Activated naive CD4-positive, alpha-beta T cell treated with anti-CD3 and anti-CD28 coated beads, Interleukin-2, amount 10 ng/mL, durations not matched to agents 7 days and 5 days (primary cell): ENCODE results near the gene SORCS3.

Source experiments
- CTCF ChIA-PET: fragments of 350-600 bp; sonication (Branson Sonifier 250); formaldehyde crosslinking; loops from one replicate; lab custom pipeline; 2021; ENCODE audit warnings: antibody characterized with exemption; lab: Charles Lee
- DNase-seq: peaks from one replicate; pipeline ENCODE4 v3.0.0-alpha.2; 2020
- H3K27ac Mint-ChIP-seq: one replicate; pipeline ENCODE4 v1.8.0; 2021; ENCODE audit warnings: mild to moderate bottlenecking, moderate library complexity, mixed read lengths
- H3K27me3 Mint-ChIP-seq: one replicate; pipeline ENCODE4 v1.8.0; 2021; ENCODE audit warnings: mild to moderate bottlenecking, mixed read lengths
- H3K36me3 Mint-ChIP-seq: one replicate; pipeline ENCODE4 v1.8.0; 2021; ENCODE audit warnings: mixed read lengths
- H3K4me1 Mint-ChIP-seq: one replicate; pipeline ENCODE4 v1.8.0; 2021; ENCODE audit warnings: mixed read lengths
- H3K4me3 Mint-ChIP-seq: one replicate; pipeline ENCODE4 v1.8.0; 2021; ENCODE audit warnings: mild to moderate bottlenecking, moderate library complexity, mixed read lengths
- H3K9me3 Mint-ChIP-seq: one replicate; pipeline ENCODE4 v1.8.0; 2021; ENCODE audit warnings: mixed read lengths

Gene SORCS3

GRCh38 chr10:105063796-105064195 lies 422.7 kb downstream of the SORCS3 start:
- Mint-ChIP-seq H3K4me3 (no peak overlapping the region), H3K27ac (no peak overlapping the region), H3K36me3 (no peaks in the 10 kb centered on the region), H3K4me1 (no peaks in the 10 kb centered on the region), H3K9me3 (no peaks in the 10 kb centered on the region), H3K27me3 (no peaks in the 10 kb centered on the region)
- peak; percentile 37 for DNase-seq
- CTCF ChIA-PET, result interaction anchor here (0.6 to 0.9 kb wide), 3 partner anchors 12 to 642 kb away, joined by 3 to 4 read pairs (median 3); no protein-coding TSS in a partner anchor

DNA sequence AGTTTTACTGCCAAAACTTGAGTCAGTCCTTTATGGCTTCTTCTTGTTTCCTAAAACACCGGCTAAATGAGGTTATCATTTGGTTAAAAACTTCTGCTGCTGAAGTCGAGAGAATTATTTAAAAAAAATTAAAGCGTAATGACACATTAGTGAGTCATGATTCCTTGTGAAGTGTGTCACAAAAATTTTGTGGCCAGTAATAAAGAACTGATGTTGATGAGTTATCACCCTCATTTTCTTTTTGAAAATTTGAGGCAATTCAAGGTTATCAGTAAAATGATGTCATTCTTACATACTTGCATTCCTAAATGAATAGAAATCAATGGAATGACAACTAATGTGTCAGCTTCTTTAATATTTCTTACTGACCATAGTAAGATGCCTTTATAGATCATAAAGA lies 427.4 kb downstream of the SORCS3 start:
- DNase-seq, result no peak

DNA sequence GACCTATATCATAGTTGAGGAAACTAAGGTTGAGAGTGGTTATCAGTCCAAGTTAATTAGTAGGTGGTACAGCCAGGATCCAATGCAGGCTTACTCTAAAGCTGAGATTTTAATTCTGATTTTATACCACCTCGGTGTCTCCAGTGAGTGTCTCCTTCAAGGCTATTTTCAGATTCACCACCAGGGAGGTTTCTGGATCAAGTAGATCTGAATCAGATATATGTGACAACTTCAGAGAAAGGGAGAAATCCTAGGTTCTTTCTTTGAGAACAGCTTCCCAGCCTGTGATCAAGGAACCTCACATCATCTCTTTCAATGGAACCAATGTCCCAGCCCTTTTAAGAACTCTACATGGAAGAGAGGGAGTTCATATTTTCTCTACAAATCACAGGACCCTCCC lies 429.2 kb downstream of the SORCS3 start:
- DNase-seq, result no peak
- Mint-ChIP-seq H3K4me3 (no peak overlapping the region), H3K36me3 (no peaks in the 10 kb centered on the region), H3K9me3 (peaks cover 2% of the 10 kb centered on the region), H3K27ac (no peak overlapping the region), H3K27me3 (no peaks in the 10 kb centered on the region), H3K4me1 (no peaks in the 10 kb centered on the region)
- CTCF ChIA-PET, result no interaction called here

More for the DNA sequence above, 427.4 kb downstream of the SORCS3 start:
- no peak overlapping the region for H3K4me3 Mint-ChIP-seq
- H3K4me1 Mint-ChIP-seq, result no peaks in the 10 kb centered on the region
- H3K36me3 Mint-ChIP-seq, result no peaks in the 10 kb centered on the region
- no peak overlapping the region for H3K27ac Mint-ChIP-seq
- H3K27me3 Mint-ChIP-seq, result no peaks in the 10 kb centered on the region
- H3K9me3 Mint-ChIP-seq, result no peaks in the 10 kb centered on the region
- CTCF ChIA-PET, result no interaction called here

- H3K27me3 Mint-ChIP-seq, result no peaks in the 10 kb centered on the region
- H3K27ac Mint-ChIP-seq, result no peak overlapping the region
- H3K4me1 Mint-ChIP-seq, result no peaks in the 10 kb centered on the region
- H3K4me3 Mint-ChIP-seq, result no peak overlapping the region
- CTCF ChIA-PET, result no interaction called here
- no peaks in the 10 kb centered on the region for H3K36me3 Mint-ChIP-seq
- peaks cover 2% of the 10 kb centered on the region for H3K9me3 Mint-ChIP-seq
- no peak for DNase-seq
Measured at GRCh38 chr10:105070952-105071351, 429.9 kb downstream of the SORCS3 start.

DNA sequence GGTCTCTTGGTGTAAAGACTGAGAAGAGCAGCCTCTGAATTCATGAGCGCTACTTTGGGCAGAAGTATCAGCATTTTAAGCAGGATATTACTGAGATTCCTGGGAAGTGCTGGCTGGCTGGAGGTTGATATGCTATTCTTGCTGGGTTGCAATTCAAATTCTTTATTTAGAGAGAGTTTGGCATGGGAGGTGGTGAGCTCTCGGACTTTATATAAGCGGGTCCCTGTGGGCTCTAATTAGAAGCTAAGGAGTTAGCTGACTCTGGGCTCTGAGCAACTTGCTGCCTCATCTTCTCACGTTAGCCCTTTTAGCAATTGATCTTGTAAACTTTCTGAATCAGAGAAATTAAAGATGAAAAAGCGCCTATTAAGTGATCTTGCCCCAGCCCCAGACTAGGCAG lies 430.9 kb downstream of the SORCS3 start:
- Mint-ChIP-seq H3K27ac (no peak overlapping the region), H3K9me3 (peaks cover 2% of the 10 kb centered on the region), H3K4me1 (no peaks in the 10 kb centered on the region), H3K27me3 (no peaks in the 10 kb centered on the region), H3K4me3 (no peak overlapping the region), H3K36me3 (no peaks in the 10 kb centered on the region)
- DNase-seq, result no peak
- CTCF ChIA-PET, result no interaction called here

- Mint-ChIP-seq H3K4me1 (no peaks in the 10 kb centered on the region), H3K4me3 (no peak overlapping the region), H3K9me3 (peaks cover 2% of the 10 kb centered on the region), H3K27ac (no peak overlapping the region), H3K36me3 (no peaks in the 10 kb centered on the region), H3K27me3 (no peaks in the 10 kb centered on the region)
- CTCF ChIA-PET, result no interaction called here
- no peak for DNase-seq
Measured at GRCh38 chr10:105073999-105074398, 432.9 kb downstream of the SORCS3 start.

DNA sequence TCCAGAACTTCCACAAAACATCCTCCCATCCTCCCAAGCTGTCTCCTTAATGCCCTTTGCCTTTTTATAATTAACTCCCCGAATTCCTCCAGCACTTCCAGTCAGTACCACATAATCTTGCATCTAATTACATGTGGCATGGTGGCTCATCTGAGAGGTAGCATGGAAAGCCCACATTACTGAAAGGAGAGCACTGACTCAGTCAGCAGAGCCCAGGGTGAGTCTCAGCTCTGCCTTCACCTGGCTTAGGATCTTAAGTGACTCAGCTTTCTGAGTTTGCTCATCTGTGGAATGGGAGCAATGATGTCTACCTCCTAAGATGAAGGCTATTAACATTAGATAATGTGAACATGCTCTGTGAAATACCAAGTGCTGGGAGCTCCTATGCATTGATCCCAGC lies 433.9 kb downstream of the SORCS3 start:
- no peak for DNase-seq
- no peak overlapping the region for H3K27ac Mint-ChIP-seq
- no peaks in the 10 kb centered on the region for H3K36me3 Mint-ChIP-seq
- H3K4me3 Mint-ChIP-seq, result no peak overlapping the region
- H3K27me3 Mint-ChIP-seq, result no peaks in the 10 kb centered on the region
- no peaks in the 10 kb centered on the region for H3K4me1 Mint-ChIP-seq
- CTCF ChIA-PET, result interaction anchor here (0.5 kb wide), 1 partner anchor 50 kb away, joined by 3 read pairs; no protein-coding TSS in a partner anchor
- peaks cover 2% of the 10 kb centered on the region for H3K9me3 Mint-ChIP-seq

DNA sequence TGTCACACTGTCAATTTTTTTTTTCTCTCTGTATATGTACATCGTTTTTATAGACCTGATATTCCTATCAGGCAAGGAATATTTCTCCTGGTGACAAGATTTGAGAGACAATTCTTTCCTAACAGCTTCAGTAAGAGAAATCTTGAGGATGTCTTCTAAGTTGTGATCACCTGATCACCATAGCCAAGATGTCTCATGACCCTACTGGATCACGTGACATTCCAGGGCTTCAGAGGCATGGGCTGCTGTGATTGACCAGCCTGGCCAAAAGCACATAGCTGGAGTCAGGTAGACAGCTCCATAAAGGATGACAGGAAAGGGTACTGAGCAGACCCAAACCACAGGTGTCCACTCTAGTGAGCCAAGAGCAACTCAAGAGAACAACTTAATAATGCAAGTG lies 444.9 kb downstream of the SORCS3 start:
- Mint-ChIP-seq H3K9me3 (no peaks in the 10 kb centered on the region), H3K4me3 (no peak overlapping the region), H3K36me3 (no peaks in the 10 kb centered on the region), H3K27ac (no peak overlapping the region), H3K27me3 (no peaks in the 10 kb centered on the region), H3K4me1 (no peaks in the 10 kb centered on the region)
- CTCF ChIA-PET, result no interaction called here
- DNase-seq, result no peak

- Mint-ChIP-seq H3K27ac (no peak overlapping the region), H3K36me3 (no peaks in the 10 kb centered on the region), H3K27me3 (no peaks in the 10 kb centered on the region), H3K4me1 (no peaks in the 10 kb centered on the region), H3K4me3 (no peak overlapping the region), H3K9me3 (no peaks in the 10 kb centered on the region)
- CTCF ChIA-PET, result no interaction called here
- no peak for DNase-seq
Measured at GRCh38 chr10:105094048-105094447, 453.0 kb downstream of the SORCS3 start.

GRCh38 chr10:105096316-105096715 lies 455.2 kb downstream of the SORCS3 start:
- CTCF ChIA-PET, result no interaction called here
- DNase-seq, result no peak
- H3K27ac Mint-ChIP-seq, result no peak overlapping the region
- no peaks in the 10 kb centered on the region for H3K9me3 Mint-ChIP-seq
- H3K4me1 Mint-ChIP-seq, result no peaks in the 10 kb centered on the region
- no peaks in the 10 kb centered on the region for H3K36me3 Mint-ChIP-seq
- H3K27me3 Mint-ChIP-seq, result no peaks in the 10 kb centered on the region
- H3K4me3 Mint-ChIP-seq, result no peak overlapping the region

DNA sequence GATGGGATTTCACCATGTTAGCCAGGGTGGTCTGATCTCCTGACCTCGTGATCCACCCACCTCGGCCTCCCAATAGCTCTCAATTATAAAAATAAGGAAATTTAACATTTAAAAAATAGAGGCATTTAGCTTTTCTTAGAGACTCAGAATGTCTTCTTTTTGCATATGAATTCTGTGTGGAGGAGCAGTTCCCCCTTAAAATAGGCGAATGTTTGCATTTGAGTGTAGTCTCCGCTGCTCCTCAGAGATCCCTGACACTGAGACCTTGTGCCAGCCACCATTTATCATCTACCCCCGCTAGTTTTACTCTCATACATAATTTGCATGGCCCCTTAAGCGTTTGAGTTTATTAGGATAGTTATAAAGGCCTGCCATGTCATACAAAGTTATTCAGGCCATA lies 461.9 kb downstream of the SORCS3 start:
- Mint-ChIP-seq H3K4me3 (no peak overlapping the region), H3K27me3 (no peaks in the 10 kb centered on the region), H3K36me3 (no peaks in the 10 kb centered on the region), H3K27ac (no peak overlapping the region), H3K9me3 (no peaks in the 10 kb centered on the region), H3K4me1 (no peaks in the 10 kb centered on the region)
- CTCF ChIA-PET, result no interaction called here
- DNase-seq, result no peak

DNA sequence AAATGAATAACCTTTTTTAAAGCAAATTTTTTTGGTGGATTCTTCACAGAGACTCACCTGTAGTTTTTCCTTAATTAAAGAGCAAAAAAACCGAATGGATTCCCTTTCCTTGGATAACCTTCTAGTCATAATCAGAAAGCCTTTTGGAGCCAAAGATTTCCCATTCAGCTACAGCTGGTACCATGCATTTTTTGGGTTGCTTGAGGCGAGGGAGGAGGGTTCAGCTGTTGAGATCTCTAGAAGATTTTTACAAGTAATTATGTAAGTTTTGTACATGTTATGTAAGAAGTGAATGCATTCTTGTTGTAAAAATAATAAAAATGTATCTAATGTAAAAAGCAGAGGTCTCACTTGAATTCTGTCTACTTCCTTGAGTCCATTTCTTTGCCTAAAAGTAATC lies 463.2 kb downstream of the SORCS3 start:
- Mint-ChIP-seq H3K27ac (no peak overlapping the region), H3K36me3 (no peaks in the 10 kb centered on the region), H3K4me3 (no peak overlapping the region), H3K4me1 (no peaks in the 10 kb centered on the region), H3K27me3 (no peaks in the 10 kb centered on the region), H3K9me3 (no peaks in the 10 kb centered on the region)
- CTCF ChIA-PET, result no interaction called here
- DNase-seq, result no peak

DNA sequence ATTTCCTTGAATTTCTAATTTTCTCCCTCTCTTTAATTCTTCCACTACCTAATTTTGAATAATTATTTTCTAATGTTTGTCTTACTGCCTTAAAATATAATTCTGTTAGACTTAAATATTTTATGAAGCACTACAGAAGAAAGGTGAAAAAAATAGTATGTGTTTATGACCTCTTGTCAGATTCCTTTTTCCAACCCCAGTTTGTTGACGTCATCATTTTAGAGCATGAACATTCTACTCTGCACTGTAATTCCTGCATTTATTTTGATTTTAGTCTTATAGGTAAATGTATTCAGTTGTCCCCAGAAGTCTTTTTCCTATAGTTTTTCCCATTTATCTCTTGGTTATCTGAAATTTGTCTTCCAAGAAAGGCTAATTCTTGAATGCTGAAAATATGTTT lies 468.1 kb downstream of the SORCS3 start:
- no peaks in the 10 kb centered on the region for H3K27me3 Mint-ChIP-seq
- H3K9me3 Mint-ChIP-seq, result no peaks in the 10 kb centered on the region
- H3K4me3 Mint-ChIP-seq, result no peak overlapping the region
- CTCF ChIA-PET, result no interaction called here
- DNase-seq, result no peak
- no peaks in the 10 kb centered on the region for H3K4me1 Mint-ChIP-seq
- no peak overlapping the region for H3K27ac Mint-ChIP-seq
- H3K36me3 Mint-ChIP-seq, result no peaks in the 10 kb centered on the region

GRCh38 chr10:105112862-105113261 lies 471.8 kb downstream of the SORCS3 start:
- H3K27ac Mint-ChIP-seq, result no peak overlapping the region
- H3K36me3 Mint-ChIP-seq, result no peaks in the 10 kb centered on the region
- CTCF ChIA-PET, result no interaction called here
- no peak for DNase-seq
- no peaks in the 10 kb centered on the region for H3K4me1 Mint-ChIP-seq
- no peaks in the 10 kb centered on the region for H3K9me3 Mint-ChIP-seq
- H3K4me3 Mint-ChIP-seq, result no peak overlapping the region
- no peaks in the 10 kb centered on the region for H3K27me3 Mint-ChIP-seq

- Mint-ChIP-seq H3K27ac (no peak overlapping the region), H3K36me3 (no peaks in the 10 kb centered on the region), H3K4me3 (no peak overlapping the region), H3K4me1 (no peaks in the 10 kb centered on the region), H3K27me3 (no peaks in the 10 kb centered on the region), H3K9me3 (no peaks in the 10 kb centered on the region)
- no peak for DNase-seq
- CTCF ChIA-PET, result no interaction called here
Measured at GRCh38 chr10:105113666-105114065, 472.6 kb downstream of the SORCS3 start.

GRCh38 chr10:105121743-105122142 lies 480.7 kb downstream of the SORCS3 start:
- CTCF ChIA-PET, result no interaction called here
- Mint-ChIP-seq H3K4me1 (no peaks in the 10 kb centered on the region), H3K27me3 (no peaks in the 10 kb centered on the region), H3K9me3 (peaks cover 2% of the 10 kb centered on the region), H3K27ac (no peak overlapping the region), H3K4me3 (no peak overlapping the region), H3K36me3 (no peaks in the 10 kb centered on the region)
- no peak for DNase-seq
